NAMALWA (cell line): ENCODE data around the gene KRTAP12-1.
"Not testable (repeated sequence)": the region's sequence is repeated elsewhere in the genome, so short reads cannot be mapped to it uniquely, and the experiment has no call there.

Experiments used
- DNase-seq: peaks from one replicate; pipeline ENCODE4 v3.0.0-alpha.2; 2015; ENCODE audit warnings: low spot score

The KRTAP12-1 gene

GRCh38 chr21:44697811-44698734, 16.1 kb upstream of the KRTAP12-1 start:
- no peak for DNase-seq

GRCh38 chr21:44697172-44697810, 15.3 kb upstream of the KRTAP12-1 start, which contains the start of gene KRTAP10-12:
KRTAP10-12 (plus strand) TSS chr21:44697172; CDS start chr21:44697202, 30 bp downstream.
- not testable (repeated sequence) for DNase-seq

- no peak for DNase-seq
These were observed 14.6 kb upstream of the KRTAP12-1 start for GRCh38 chr21:44696572-44696971.

GRCh38 chr21:44695641-44696040, 13.7 kb upstream of the KRTAP12-1 start:
- no peak for DNase-seq

GRCh38 chr21:44695184-44695583, 13.2 kb upstream of the KRTAP12-1 start:
- DNase-seq, result no peak

GRCh38 chr21:44694776-44695175, 12.8 kb upstream of the KRTAP12-1 start:
- no peak for DNase-seq

- DNase-seq, result no peak
These were observed 11.0 kb upstream of the KRTAP12-1 start for GRCh38 chr21:44692798-44693512.

- DNase-seq, result no peak
These were observed 9.7 kb upstream of the KRTAP12-1 start for GRCh38 chr21:44691686-44692085.

GRCh38 chr21:44689740-44690139, 7.8 kb upstream of the KRTAP12-1 start:
- DNase-seq, result not testable (repeated sequence)

- no peak for DNase-seq
These were observed 5.7 kb upstream of the KRTAP12-1 start for GRCh38 chr21:44687671-44688070.

- no peak for DNase-seq
These were observed 5.0 kb upstream of the KRTAP12-1 start for GRCh38 chr21:44686843-44687561.

GRCh38 chr21:44686000-44686781, 4.2 kb upstream of the KRTAP12-1 start:
- no peak for DNase-seq

- not testable (repeated sequence) for DNase-seq
These were observed 3.1 kb upstream of the KRTAP12-1 start for GRCh38 chr21:44685050-44685449.

- DNase-seq, result no peak
These were observed 2.5 kb upstream of the KRTAP12-1 start for GRCh38 chr21:44684483-44684882.

- DNase-seq, result no peak
These were observed 2.1 kb upstream of the KRTAP12-1 start for GRCh38 chr21:44684077-44684476.

GRCh38 chr21:44682580-44683151, 703 bp upstream of the KRTAP12-1 start:
- no peak for DNase-seq

GRCh38 chr21:44681152-44681551, 811 bp downstream of the KRTAP12-1 start:
- no peak for DNase-seq

- no peak for DNase-seq
These were observed 4.1 kb downstream of the KRTAP12-1 start for GRCh38 chr21:44677881-44678280.

- no peak for DNase-seq
These were observed 10.1 kb downstream of the KRTAP12-1 start for GRCh38 chr21:44671911-44672310.

- no peak for DNase-seq
These were observed 11.1 kb downstream of the KRTAP12-1 start for GRCh38 chr21:44670642-44671432.
